Renal cortical epithelial cell (primary cell): ENCODE data around the gene ANLN. TPM values are rescaled to one million over a fixed set of nuclear protein-coding genes. Genes with fewer than 3 reads are reported as not detected.

Experiments used
- DNase-seq: peaks from one replicate; pipeline ENCODE4 v3.0.0-alpha.2; 2011; ENCODE audit warnings: low read depth
- total RNA-seq: library from RNA; depleted of rRNA; stranded (reverse); fragments of >200 nt; gene quantifications from 2 replicates; pipeline ENCODE4 v1.2.3, GENCODE V29; 2014

ANLN gene, protein sequence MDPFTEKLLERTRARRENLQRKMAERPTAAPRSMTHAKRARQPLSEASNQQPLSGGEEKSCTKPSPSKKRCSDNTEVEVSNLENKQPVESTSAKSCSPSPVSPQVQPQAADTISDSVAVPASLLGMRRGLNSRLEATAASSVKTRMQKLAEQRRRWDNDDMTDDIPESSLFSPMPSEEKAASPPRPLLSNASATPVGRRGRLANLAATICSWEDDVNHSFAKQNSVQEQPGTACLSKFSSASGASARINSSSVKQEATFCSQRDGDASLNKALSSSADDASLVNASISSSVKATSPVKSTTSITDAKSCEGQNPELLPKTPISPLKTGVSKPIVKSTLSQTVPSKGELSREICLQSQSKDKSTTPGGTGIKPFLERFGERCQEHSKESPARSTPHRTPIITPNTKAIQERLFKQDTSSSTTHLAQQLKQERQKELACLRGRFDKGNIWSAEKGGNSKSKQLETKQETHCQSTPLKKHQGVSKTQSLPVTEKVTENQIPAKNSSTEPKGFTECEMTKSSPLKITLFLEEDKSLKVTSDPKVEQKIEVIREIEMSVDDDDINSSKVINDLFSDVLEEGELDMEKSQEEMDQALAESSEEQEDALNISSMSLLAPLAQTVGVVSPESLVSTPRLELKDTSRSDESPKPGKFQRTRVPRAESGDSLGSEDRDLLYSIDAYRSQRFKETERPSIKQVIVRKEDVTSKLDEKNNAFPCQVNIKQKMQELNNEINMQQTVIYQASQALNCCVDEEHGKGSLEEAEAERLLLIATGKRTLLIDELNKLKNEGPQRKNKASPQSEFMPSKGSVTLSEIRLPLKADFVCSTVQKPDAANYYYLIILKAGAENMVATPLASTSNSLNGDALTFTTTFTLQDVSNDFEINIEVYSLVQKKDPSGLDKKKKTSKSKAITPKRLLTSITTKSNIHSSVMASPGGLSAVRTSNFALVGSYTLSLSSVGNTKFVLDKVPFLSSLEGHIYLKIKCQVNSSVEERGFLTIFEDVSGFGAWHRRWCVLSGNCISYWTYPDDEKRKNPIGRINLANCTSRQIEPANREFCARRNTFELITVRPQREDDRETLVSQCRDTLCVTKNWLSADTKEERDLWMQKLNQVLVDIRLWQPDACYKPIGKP
- total RNA-seq, result 5.6 and 58.5 TPM in 2 replicates

DNA sequence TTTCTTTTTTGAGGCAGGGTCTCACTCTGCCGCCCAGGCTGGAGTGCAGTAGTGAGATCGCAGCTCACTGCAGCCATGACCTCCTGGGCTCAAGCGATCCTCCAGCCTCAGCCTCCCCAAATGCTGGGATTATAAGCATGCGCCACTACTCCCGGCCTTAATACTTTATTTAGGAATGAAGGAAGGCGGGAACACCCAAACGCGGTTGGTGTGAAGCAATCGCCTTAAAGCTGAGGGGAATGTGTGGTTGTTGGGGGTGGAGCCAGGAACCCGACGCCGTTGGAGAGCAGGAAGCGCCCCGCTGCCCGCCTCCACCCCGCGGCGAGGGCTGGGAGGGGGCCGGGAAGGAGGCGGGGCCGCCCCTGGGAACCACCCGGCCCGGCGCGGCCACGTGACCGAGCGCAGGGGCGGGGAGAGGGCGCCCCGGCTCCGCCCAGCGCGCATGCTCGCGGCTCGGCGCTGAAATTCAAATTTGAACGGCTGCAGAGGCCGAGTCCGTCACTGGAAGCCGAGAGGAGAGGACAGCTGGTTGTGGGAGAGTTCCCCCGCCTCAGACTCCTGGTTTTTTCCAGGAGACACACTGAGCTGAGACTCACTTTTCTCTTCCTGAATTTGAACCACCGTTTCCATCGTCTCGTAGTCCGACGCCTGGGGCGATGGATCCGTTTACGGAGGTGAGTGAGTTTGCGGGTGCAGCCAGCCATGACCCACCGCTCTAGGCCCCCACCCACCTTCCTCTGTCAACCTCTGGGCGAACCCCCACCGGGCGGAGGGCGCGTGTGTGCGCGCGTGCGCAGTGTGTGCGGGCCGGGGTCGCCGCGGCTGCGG, at the start of gene ANLN:
Gene ANLN, plus strand, starts transcription at position 492 of the 828 bp plus-strand sequence. Its CDS starts 165 bp downstream, at position 657.
- DNase-seq, result peak; percentile 89

DNA sequence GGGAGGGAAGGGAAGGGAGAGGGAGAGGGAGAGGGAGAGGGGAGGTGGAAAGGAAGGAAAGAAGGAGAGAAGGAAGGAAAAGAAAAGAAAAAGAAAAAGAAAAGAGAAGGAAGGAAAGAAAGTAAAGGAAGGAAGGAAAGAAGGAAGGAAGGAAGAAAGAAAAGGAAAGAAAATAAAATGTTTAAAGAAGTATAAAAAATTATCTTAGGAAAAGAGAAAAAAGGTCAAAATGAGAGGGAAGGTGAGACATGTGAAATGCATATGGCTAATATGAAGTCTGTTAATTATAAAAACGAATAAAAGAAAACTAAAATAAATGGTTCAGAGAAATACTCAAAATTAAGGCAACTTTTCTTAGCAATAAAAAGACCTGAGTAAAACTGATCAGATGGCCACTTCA, 46.1 kb upstream of the ANLN start:
- DNase-seq, result no peak

DNA sequence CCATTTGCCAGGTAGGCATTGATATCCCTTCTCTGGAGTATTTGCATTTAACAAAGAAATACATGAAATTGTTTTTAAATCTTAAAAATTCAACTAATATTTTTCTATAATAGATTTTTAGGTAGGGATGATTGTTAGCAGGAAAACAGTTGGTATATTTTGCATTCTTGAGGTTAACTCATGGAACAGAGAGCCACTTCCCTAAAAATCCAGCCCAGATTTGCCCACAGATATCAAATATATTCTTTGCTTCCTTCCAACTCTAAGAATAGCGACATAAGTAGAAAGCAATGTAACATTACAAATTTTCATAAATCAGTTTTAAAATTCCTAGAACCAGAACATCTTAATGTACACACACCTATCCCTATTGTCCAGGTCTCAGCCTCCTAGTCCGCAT, 45.0 kb upstream of the ANLN start:
- no peak for DNase-seq

DNA sequence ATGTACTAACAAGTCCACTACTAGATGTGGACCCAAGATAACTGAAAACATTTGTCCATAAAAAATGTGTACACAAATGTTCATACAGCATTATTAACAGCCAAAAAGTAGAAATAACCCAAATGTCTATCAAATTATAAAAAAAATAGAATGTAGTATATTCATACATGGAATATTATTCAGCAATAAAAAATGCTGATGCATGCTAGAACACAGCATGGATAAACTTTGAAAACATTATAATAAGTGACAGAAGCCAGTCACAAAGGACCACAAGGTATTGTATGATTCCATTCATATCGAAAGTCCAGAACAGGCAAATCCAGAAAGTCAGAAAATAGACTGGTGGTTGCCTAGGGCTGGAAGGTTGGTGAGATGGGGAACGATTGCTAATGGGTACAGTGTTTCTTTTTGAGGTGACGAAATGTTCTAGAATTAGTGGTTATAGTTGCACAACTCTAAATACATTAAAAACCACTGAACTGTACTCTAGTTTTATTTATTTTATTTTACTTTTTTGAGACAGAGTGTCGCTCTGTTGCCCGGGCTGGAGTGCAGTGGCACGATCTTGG, 43.3 kb upstream of the ANLN start:
- DNase-seq, result peak; percentile 26

DNA sequence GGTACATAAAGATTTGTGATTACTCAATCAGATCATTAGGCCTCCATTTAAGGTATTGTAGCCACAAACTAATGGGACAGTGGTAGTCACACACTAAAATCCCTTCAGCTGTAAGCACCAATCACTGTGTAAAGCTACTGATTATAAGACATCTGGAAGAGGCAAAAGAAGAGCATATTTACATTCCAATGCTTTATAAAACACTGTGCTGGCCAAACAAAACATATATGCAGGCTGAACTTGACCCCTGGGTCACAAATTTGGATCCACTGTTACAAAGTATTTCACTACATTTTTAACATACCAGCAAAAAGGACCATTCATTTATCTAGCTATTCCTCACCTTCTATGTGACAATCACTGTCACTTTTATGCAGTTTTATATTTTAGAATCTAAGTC, 41.4 kb upstream of the ANLN start:
- DNase-seq, result peak; percentile 43

DNA sequence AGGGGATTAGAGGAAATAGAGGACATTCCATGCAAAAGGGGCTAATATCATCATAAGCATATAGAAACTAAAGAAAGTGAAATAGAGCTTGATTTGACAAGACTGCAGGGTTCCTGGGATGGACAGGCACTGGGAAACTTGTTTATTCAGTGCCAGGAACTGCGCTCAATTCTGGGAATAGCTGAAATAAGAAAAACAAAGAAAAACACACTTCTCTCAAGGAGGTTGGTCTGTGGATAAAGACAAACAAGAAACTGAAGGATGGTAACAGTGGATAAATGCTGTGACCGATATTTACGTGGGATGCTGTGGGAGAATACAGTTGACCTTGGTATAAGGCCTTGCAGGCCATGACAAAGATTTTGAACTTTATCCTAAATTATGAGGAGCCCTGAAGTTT, 40.9 kb upstream of the ANLN start:
- DNase-seq, result no peak

DNA sequence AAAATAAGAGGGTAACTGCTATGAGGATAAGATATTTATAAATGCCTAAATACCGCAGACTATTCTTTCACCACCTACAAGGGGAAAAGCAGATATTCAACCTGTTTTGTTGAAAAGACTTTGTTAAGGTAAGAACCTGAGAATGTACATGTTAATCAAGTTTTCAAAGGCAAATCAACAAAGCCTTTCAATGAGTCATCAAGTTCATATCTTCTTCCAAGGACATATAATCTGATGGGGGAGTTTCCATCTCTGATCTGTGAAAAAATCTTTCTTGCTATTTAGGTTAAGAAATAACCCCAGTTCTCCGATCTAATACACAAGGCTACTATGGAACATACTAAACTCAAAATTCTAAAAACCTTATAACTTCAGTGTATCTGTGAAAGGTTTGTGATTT, 40.0 kb upstream of the ANLN start:
- peak; percentile 23 for DNase-seq

DNA sequence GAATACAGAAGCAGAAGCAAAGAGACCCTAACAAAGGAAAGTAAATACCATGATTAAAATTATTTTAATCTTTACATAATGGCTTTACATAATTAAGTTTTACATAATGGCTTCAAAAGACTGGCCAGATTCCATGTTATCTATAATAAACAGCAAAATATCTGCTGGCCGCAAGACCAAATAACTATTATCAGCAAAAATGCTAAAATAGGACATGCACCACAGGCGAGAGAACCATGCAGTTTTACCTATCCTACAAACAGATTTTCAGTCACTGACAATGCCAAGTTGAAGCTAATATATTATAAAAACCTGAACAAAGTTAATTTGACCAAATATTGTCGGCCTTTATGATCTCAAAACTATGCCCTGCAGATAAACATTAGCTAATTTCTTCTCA, 34.2 kb upstream of the ANLN start:
- DNase-seq, result no peak

DNA sequence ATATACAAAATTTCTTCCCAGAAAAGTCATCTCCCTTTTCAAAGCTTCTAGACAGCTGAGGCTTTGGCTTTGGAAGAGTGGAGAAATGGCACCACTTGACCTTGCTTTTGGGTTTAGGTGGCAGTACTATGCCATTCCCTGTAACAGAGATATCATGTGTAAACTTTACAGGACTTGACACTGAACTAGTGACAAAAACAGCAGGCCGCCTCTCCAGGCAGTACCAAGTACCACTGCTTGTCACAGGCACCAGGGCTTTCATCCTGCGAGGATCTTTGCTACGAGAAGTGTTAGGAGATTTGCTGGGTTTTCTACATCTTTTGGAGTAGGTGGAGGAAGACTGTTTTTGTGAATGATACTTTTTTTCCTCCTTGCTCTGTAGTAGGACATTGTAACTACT, 32.6 kb upstream of the ANLN start:
- no peak for DNase-seq

DNA sequence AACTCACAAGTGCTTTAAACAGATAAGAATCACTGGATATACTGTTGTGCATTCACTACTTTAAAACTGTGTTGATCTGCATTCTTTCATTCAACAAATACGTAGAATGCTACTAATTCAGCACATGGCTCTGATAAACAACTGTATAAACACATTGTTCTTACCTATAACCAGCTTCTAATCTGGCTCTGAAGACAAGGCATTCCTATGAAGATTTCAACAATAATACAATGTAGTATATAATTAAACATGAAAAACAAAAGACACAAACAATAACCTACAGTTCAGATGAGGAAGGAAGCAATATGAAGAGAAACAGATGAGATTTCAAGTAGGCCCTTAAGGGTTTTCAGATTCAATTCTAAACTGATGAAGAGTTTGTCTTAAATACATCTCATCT, 31.1 kb upstream of the ANLN start:
- DNase-seq, result no peak

DNA sequence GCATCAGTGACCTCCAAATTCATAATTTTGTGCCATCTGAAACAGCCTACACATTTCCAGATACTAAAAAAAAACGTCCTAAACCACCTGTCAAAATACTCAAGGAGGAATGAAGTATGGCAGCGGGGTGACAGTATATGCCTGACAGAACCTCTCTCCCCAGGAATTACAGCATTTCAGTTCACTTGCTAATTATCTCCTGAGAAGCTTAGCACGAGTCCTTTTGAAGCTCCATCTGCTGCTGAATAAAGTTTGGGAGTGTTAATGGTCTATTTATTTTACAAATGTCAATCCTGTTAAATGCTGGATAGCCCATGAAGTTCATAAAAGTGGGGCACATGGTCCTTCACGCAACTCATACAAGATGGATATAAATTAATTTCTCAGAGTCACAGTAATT, 29.4 kb upstream of the ANLN start:
- no peak for DNase-seq

DNA sequence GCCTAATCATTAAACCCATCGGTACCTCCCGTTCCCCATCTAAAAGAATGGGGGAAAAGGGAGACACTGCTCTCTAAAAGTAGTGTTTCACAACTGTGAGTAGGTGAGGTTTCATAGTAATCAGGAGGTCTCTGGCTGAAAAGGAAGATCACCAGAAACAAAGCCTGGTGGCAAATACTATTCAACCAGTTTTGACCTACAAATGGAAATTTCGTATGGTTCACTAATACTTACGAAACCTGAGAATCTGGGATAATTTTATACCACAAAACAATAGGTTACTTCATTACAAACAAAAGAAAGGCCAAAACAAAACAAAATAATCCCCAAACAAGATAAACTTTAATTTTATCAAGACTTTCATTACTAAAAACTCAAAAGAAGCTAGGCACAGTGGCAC, 28.4 kb upstream of the ANLN start:
- DNase-seq, result no peak

DNA sequence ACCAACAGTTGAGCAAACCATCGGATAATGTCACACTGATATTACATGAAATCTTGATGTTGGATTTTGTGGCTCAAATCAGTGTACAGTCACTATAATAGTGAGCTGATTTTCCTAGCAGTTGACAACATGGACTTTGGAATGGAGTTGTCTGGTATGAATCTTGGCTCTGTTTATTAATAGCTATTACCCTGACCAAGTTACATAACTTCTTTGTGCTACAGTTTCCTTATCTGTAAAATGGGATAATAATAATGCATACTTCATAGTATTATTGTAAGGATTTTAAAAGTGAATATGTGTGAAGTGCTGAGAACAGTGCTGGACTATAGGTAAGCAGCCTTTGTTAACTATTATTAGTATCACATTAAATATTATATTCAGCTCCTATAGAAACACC, 26.1 kb upstream of the ANLN start:
- no peak for DNase-seq

DNA sequence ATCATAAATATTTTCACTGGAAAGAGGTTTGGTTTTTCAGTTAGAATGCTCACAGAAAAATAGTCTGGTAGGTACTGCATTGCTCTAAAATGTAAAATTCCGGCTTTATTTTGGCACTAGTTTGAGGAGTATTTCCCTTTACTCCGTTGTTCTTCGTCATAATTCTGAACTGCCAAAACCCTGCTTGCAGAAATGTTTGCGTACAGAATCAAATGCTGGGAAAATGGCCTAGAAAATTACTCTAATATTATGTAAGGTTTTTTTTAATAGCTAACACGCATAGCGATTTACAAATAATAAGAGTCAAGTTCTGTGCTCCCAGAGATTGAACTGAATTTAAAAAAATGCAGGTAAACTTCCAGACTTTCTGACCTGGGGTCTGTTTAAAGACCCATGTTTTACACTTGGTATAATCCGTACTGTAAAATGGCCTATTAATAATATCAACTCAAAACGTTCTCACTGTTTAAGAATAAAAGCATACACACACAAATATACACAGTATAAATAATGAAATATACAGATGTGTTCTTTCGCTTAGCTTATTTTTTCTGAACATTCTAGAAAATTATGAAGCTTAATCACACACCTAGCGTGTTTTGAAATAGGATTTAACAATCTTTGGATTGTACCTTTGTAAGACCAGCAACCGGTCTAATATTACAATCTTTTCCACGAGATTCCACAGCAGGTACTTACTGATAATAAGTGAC, 23.5 kb upstream of the ANLN start:
- no peak for DNase-seq

DNA sequence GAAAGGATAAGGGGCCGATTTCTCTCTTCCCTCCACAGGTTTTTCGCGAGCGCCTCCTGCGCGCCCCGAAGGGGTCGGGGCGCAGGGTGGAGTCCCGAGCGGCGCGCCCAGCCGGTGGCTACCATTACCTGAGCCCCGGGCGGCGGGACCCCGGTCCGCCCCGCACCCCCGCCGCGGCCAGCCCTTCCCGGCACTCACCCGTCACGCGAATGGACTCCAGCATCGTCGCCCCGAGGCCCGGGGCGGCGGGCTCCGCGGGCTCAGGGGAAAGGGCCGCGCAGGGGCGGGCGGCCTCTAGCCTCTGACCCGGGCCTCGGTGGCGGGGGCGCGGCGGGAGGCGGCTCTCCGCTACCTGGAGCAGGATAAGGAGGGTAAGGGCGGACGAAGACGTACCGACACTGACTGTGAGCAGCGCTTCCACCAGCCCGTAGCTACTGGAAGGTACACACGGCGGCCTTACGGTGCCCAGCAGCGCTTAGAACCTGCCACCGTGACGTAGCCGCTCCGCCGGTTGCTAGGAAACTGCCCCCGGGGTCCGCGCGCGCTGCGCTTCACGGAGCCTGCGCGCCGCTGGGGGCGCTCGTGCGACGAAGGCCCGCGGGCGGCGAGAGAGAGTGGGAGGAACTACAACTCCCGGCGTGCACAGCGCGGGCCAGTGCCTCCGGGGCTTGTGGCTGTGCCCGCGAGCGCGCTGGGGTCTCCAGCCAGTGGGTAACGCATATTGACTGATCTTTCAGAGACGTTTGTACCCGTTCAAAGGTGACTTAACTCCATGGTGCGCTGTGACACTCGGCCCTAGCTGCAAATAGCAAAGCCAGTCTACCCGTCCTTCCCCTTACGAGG, 22.7 kb upstream of the ANLN start:
- DNase-seq, result peak; percentile 68

DNA sequence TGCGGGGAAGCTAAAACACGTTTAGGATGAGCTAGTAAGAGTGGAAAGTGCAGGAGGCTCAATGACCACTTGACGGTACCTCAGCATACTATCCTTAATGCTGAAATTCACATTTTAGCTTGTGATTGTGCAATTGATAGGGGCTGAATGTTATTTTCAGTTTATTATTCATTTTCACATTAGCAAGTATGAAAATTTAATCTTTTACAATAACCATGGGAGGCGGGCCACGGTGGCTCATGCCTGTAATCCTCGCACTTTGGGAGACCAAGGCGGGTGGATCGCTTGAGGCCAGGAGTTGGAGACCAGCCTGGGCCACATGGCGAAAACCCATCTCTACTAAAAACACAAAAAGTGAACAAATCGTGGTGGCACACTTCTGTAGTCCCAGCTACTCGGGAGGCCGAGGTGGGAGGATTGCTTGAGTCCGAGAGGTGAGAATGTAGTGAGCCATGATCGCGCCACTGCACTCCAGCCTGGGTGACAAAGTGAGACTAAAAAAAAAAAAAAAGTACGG, 22.0 kb upstream of the ANLN start:
- DNase-seq, result no peak

DNA sequence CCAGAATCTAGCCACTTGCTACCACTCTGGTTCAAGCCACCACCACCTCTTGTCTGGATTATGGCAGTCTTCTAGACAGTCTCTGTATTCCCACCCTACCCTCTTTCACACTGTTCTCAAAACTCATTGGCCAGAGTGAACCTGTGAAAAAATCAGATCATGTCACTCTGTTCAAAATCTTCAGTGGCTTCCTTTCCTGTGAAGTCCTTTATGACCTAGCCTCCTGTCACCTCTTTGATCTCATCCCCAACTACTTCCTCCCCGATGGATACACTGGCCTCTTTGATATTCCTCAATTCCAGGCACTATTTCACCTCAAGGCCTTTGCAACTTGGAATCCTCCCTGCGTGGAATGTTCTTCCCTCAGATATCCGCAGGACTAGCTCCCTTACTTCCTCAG, 21.2 kb upstream of the ANLN start:
- DNase-seq, result no peak

DNA sequence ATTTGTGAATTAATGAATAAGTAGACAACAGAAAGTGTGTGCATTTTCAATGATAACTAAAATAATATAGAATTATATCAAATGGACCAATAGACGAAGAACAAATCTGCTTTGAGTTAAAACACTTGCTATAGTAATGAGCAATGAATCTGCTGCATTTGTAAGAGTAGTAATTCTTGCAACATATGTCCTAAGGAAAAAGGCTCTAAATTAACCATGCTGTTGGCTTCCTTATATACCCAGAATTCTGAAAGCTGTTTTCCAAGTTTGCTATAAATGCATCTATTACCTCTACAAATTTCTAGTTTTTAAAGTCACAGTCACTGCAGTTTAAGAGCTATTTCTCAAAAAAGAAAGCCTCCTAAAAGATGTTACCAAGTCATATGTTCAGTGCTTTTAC, 20.5 kb upstream of the ANLN start:
- no peak for DNase-seq

DNA sequence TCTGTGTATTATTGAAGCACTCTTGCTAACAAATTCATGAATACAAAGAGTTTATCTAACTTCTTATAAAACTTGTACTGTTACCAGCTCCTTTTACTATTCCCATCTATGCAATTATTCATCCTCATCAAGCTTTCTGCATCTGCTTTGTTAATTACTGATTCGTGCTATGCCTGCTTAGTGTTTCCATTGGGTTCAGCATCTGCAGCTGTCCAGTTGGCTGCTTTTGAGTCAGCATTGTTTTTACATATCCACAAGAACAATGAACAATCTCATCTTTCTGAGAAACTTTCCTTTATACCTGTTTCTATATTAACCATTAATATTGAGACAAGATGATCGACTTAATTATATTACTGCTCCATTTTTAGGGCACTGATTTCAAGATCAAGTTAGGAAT, 19.6 kb upstream of the ANLN start:
- no peak for DNase-seq

DNA sequence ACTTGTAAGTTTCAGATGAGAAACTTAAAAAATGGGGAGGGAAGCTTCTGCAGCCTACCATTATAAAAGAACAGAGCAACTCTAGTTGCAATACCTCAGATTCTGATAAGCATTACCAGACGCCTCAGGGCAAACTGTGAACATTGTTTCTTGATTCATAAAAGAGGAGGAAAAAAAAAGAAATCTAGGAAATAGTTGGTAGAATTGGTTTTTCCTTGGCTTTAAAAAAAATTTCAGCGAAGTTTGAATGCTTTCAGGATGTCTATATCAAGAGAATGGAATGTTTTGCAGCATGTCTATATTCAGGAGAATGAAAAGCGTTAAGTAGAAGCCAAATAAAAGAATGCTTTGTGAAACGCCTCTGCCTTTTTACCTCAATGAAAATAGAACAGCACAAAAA, 17.5 kb upstream of the ANLN start:
- no peak for DNase-seq
